GM10248 (cell line): Measurements from ENCODE around the gene SHROOM3.

Experiments
- CTCF ChIA-PET: fragments of 300-600 bp; sonication (Branson Sonifier 250); formaldehyde crosslinking; extraction: SDS; loops from one replicate; lab custom pipeline; 2021; ENCODE audit warnings: antibody characterized with exemption; lab: Yijun Ruan, JAX
- POLR2A ChIA-PET: fragments of 350-650 bp; sonication (Branson Sonifier 250); formaldehyde crosslinking; extraction: SDS; loops from one replicate; lab custom pipeline; 2020; ENCODE audit warnings: antibody characterized with exemption; lab: Yijun Ruan, JAX
- DNase-seq: peaks from one replicate; pipeline ENCODE4 v3.0.0; 2012; ENCODE audit errors: extremely low spot score
- CTCF ChIP-seq: IDR thresholded peaks from 2 replicates; pipeline ENCODE4 v1.5.1; 2012; ENCODE audit warnings: mild to moderate bottlenecking, low read depth; ENCODE audit errors: extremely low read depth, missing control alignments, control extremely low read depth

SHROOM3 gene

GRCh38 chr4:76822303-76822702 is 387.3 kb downstream of the SHROOM3 start:
- DNase-seq, result no peak
- TF ChIP-seq CTCF, result no peak
- ChIA-PET POLR2A (no interaction called here), CTCF (interaction anchor here (1.1 to 1.5 kb wide), 2 partner anchors 10 to 15 kb away, joined by 3 read pairs; no protein-coding TSS in a partner anchor)

- no peak for TF ChIP-seq CTCF
- ChIA-PET CTCF (no interaction called here), POLR2A (no interaction called here)
- DNase-seq, result no peak
These were observed 388.5 kb downstream of the SHROOM3 start for GRCh38 chr4:76823495-76823894.

- no peak for DNase-seq
- ChIA-PET CTCF (interaction anchor here (1.0 kb wide), 1 partner anchor 44 kb away, joined by 3 read pairs; no protein-coding TSS in a partner anchor), POLR2A (no interaction called here)
- no peak for TF ChIP-seq CTCF
These were observed 395.6 kb downstream of the SHROOM3 start for GRCh38 chr4:76830612-76830963.

- CTCF ChIA-PET, result interaction anchor here (0.8 to 1.0 kb wide), 2 partner anchors 27 to 44 kb away, joined by 3 read pairs; no protein-coding TSS in a partner anchor
- no peak for DNase-seq
- POLR2A ChIA-PET, result no interaction called here
- no peak for TF ChIP-seq CTCF
These were observed 396.1 kb downstream of the SHROOM3 start for GRCh38 chr4:76830964-76831703.

- DNase-seq, result no peak
- CTCF ChIA-PET, result interaction anchor here (0.8 kb wide), 2 partner anchors 27 to 33 kb away, joined by 3 read pairs; no protein-coding TSS in a partner anchor
- TF ChIP-seq CTCF, result no peak
- POLR2A ChIA-PET, result no interaction called here
These were observed 396.8 kb downstream of the SHROOM3 start for GRCh38 chr4:76831711-76832373.
